Measurements from ENCODE around the gene SERPINB2.
A peak's percentile ranks its signal among the peaks of the same experiment; 100 is the strongest.
"Not testable (repeated sequence)": the region's sequence is repeated elsewhere in the genome, so short reads cannot be mapped to it uniquely, and the experiment has no call there.

Gene SERPINB2

GRCh38 chr18:63888470-63889190 is 1.1 kb downstream of the SERPINB2 start:
- DNase-seq (ENCODE audit: insufficient read length, low spot score) (no peak), FAIRE-seq (no peak)

- DNase-seq (ENCODE audit: insufficient read length, low spot score) = no peak
- FAIRE-seq = no peak
Measured at GRCh38 chr18:63889626-63890025, 2.1 kb downstream of the SERPINB2 start.

DNA sequence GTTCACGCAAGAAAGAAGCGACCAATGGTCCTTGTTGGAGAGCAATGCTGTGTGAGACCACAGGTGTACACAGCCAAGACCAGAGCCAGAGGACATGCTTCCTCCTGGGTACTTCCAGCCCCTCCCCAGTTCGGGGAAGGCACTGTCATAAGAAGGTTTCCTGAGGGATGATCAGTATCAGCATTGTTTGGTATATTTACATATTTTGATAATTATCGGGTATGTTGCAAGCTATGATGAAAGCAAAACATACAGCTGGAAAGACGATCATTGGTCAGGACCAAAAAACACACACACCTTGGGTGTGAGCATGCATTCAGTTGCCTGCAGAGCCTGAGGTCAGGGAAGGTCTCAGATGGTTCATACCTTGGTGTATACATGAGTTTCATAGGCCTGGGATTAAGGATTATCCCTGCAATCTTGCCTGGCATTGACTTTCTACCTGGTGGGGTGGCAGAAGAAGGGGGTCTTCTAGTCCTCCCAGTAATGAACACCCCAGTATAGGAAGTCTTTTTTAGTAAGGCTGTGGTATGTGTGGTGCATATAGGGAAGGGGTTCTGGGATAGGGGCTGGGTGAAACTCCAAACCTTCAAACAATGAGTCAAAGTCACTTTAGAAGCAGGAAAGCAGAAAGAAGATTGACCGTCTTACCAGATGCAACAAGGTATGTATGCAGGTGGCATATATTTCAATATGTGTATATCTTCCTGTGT is 2.9 kb downstream of the SERPINB2 start:
- FAIRE-seq (no peak), DNase-seq (ENCODE audit: insufficient read length, low spot score) (no peak)

GRCh38 chr18:63890950-63891304 is 3.4 kb downstream of the SERPINB2 start:
- no peak for FAIRE-seq
- no peak for DNase-seq (ENCODE audit: insufficient read length, low spot score)

- FAIRE-seq = no peak
- no peak for DNase-seq (ENCODE audit: insufficient read length, low spot score)
Measured at GRCh38 chr18:63892566-63892965, 5.1 kb downstream of the SERPINB2 start.

GRCh38 chr18:63894106-63894772 is 6.7 kb downstream of the SERPINB2 start:
- no peak for FAIRE-seq

DNA sequence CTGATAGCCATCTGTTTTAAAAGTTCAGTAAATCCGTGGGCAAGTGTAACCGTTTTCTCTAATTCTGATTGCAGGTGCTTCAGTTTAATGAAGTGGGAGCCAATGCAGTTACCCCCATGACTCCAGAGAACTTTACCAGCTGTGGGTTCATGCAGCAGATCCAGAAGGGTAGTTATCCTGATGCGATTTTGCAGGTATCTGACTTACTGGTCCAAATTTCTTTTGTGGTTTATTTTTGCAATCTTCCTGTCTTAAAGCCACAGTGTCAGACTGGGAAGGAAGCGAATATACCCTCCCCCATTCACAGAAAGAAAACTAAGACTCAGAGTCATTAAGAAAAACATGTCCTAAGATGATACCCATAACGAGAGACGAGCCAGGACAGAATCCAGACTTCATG is 7.7 kb downstream of the SERPINB2 start:
- FAIRE-seq (no peak), DNase-seq (ENCODE audit: insufficient read length, low spot score) (no peak)

More at GRCh38 chr18:63894106-63894772, 6.7 kb downstream of the SERPINB2 start:
- DNase-seq (ENCODE audit: insufficient read length, low spot score) = no peak

GRCh38 chr18:63897072-63897471 is 9.6 kb downstream of the SERPINB2 start:
- peak; percentile 21 for DNase-seq (ENCODE audit: insufficient read length, low spot score)
- no peak for FAIRE-seq

DNA sequence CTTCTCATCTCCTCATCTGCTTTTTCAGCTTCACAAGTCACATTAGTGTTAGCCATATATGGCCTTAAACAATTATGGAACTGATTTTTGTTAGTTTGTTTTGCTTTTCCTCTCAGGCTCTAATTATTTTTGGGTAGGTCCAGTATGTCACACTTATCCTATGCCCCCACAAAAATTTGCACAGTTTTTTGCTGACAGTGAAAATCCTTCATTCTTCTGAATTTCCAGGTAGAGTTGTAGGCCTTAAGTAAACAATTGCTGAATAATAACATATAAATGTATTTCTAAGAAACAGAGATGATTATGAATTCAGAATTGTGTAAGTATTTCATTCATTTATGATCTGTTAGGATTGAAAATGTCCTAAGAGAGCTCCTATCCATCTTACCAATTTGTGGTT is 11.7 kb downstream of the SERPINB2 start:
- FAIRE-seq (no peak), DNase-seq (ENCODE audit: insufficient read length, low spot score) (no peak)

GRCh38 chr18:63903851-63904570 is 16.5 kb downstream of the SERPINB2 start:
- DNase-seq (ENCODE audit: insufficient read length, low spot score) = no peak
- FAIRE-seq = no peak

- FAIRE-seq = no peak
- no peak for DNase-seq (ENCODE audit: insufficient read length, low spot score)
Measured at GRCh38 chr18:63904694-63905093, 17.2 kb downstream of the SERPINB2 start.

- FAIRE-seq (no peak), DNase-seq (ENCODE audit: insufficient read length, low spot score) (no peak)
Measured at GRCh38 chr18:63905361-63905760, 17.9 kb downstream of the SERPINB2 start.

DNA sequence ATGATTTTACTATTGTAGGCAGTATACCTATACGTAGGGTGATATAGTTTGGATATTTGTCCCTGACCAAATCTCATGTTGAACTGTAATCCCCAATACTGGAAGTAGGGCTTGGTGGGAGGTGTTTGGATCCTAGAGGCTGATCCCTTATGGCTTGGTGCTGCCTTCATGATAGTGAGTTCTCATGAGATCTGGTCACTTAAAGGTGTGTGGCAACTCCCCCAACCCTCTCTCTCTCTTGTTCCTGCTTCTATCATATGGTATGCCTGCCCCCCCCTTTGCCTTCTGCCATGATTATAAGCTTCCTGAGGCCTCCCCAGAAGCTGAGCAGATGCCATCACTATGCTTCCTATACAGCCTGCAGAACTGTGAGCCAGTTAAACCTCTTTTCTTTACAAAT is 18.6 kb downstream of the SERPINB2 start:
- FAIRE-seq (no peak), DNase-seq (ENCODE audit: insufficient read length, low spot score) (no peak)

- FAIRE-seq (no peak), DNase-seq (ENCODE audit: insufficient read length, low spot score) (no peak)
Measured at GRCh38 chr18:63907664-63908063, 20.2 kb downstream of the SERPINB2 start, which contains the start of gene SERPINB10. TSS of gene SERPINB10 (plus strand) at chr18:63907958. CDS start at chr18:63915511, 7,553 bp downstream.

- DNase-seq (ENCODE audit: insufficient read length, low spot score) = no peak
- FAIRE-seq = no peak
Measured at GRCh38 chr18:63908858-63909257, 21.4 kb downstream of the SERPINB2 start.

GRCh38 chr18:63909870-63910269 is 22.4 kb downstream of the SERPINB2 start:
- FAIRE-seq = no peak
- DNase-seq (ENCODE audit: insufficient read length, low spot score) = no peak

DNA sequence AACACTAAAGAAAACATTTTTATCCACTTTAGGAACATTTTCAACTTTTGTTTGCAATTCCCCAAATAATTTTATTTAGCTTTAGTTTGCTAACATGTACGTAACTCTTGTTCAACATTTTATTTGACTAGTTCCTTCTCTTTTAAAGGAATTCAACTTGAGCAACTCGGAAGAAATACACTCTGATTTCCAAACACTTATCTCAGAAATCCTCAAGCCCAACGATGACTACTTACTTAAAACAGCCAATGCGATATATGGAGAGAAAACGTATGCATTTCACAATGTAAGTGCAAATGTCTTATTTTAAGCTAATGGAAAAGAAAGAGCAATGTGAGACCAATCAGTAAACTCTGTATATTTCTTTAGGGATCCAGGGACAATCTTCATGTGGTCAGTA is 30.3 kb downstream of the SERPINB2 start:
- DNase-seq (ENCODE audit: insufficient read length, low spot score) (no peak), FAIRE-seq (no peak)

DNA sequence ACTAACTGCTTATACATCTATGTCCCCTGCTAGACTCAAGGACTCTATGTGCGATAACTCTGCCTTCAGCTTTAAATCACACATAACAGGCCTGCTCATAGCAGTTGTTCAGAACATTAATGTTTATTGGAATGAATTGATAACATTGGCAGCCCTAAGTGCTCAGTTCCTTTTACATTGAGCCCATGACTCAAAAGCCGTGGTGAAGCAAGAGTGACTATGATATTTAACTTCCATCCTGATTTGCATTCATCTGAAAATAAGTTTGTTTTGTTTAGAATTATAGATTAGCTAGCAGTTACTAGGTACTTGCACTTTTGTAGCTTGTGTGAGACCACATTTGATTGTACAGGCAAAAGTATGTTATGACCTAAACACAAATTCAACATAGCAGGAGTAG is 34.5 kb downstream of the SERPINB2 start:
- DNase-seq (ENCODE audit: insufficient read length, low spot score) = no peak
- FAIRE-seq = no peak

DNA sequence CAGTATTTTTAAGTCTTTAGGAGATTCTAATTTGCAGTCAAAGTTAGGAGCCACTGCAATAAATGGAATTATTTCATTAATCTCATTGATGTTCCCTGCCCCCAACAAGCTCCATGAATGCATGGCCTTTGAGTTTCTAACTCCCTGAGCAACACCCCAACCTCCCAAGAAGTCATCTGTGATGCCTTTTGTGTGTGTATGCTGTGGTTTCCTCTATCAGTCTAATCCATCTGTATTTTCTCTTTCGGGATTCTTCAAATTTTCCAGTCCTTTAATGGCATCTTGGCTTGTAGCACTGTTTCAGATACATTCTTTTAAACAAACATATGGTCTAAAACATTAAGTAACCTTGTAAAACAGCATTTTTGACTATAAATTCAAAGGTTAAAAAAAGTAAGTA is 37.0 kb downstream of the SERPINB2 start:
- no peak for FAIRE-seq
- DNase-seq (ENCODE audit: insufficient read length, low spot score) = peak; percentile 3

DNA sequence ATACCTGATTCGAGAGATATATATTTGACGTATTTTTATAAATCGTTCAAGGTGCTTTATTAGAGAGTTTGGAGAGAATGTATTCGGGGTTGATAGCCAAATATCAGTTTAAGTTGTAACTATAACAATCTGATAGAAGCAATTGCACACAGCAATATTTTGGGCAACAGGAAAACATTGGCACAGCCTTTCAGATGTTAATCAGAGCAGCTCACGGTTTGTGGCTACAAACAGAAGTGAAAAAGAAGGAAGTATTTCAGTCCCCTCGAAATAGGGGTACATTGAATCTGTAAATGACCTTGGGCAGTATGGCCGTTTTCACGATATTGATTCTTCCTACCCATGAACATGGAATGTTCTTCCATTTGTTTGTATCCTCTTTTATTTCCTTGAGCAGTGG is 40.8 kb downstream of the SERPINB2 start:
- DNase-seq (ENCODE audit: insufficient read length, low spot score) (no peak), FAIRE-seq (no peak)

- DNase-seq (ENCODE audit: insufficient read length, low spot score) = not testable (repeated sequence)
Measured at GRCh38 chr18:63929369-63929768, 41.9 kb downstream of the SERPINB2 start.

More at GRCh38 chr18:63929369-63929768, 41.9 kb downstream of the SERPINB2 start:
- FAIRE-seq = not testable (repeated sequence)
